Activated T-helper 2 cell treated with anti-CD3 and anti-CD28 coated beads, Interferon-gamma antibody, Interleukin-2, Interleukin-4, amounts not matched to agents 10 μg/mL and 5 μg/mL and 100 μg/mL, durations not matched to agents 14 hours and 24 hours and 36 hours (primary cell): ENCODE measurements around the gene AEBP1. TPM values are rescaled to one million over a fixed set of nuclear protein-coding genes. Genes with fewer than 3 reads are reported as not detected.

Source experiments
- DNase-seq: peaks from one replicate; pipeline ENCODE4 v3.0.0; 2021; ENCODE audit warnings: low spot score
- H3K27ac Mint-ChIP-seq: one replicate; pipeline ENCODE4 v1.8.0; 2021; ENCODE audit warnings: mixed read lengths
- H3K27me3 Mint-ChIP-seq: one replicate; pipeline ENCODE4 v1.8.0; 2021; ENCODE audit warnings: low read depth, mixed read lengths
- H3K36me3 Mint-ChIP-seq: one replicate; pipeline ENCODE4 v1.8.0; 2021; ENCODE audit warnings: low read depth, mixed read lengths
- H3K4me1 Mint-ChIP-seq: one replicate; pipeline ENCODE4 v1.8.0; 2021; ENCODE audit warnings: low read depth, mixed read lengths
- H3K4me3 Mint-ChIP-seq: one replicate; pipeline ENCODE4 v1.8.0; 2021; ENCODE audit warnings: low read depth, mild to moderate bottlenecking, moderate library complexity, mixed read lengths
- H3K9me3 Mint-ChIP-seq: one replicate; pipeline ENCODE4 v1.8.0; 2021; ENCODE audit warnings: mixed read lengths
- intact Hi-C: fragments of 100-400 bp; cut with micrococcal nuclease; formaldehyde crosslinking; loops from one replicate; pipeline ENCODE4 v1.15.1; 2023
- total RNA-seq: library from RNA; stranded (reverse); gene quantifications from 2 replicates; pipeline ENCODE4 v1.2.3, GENCODE V29; 2022

The AEBP1 gene
- total RNA-seq, 1 donor from 2014 or later: 38.7 TPM

DNA sequence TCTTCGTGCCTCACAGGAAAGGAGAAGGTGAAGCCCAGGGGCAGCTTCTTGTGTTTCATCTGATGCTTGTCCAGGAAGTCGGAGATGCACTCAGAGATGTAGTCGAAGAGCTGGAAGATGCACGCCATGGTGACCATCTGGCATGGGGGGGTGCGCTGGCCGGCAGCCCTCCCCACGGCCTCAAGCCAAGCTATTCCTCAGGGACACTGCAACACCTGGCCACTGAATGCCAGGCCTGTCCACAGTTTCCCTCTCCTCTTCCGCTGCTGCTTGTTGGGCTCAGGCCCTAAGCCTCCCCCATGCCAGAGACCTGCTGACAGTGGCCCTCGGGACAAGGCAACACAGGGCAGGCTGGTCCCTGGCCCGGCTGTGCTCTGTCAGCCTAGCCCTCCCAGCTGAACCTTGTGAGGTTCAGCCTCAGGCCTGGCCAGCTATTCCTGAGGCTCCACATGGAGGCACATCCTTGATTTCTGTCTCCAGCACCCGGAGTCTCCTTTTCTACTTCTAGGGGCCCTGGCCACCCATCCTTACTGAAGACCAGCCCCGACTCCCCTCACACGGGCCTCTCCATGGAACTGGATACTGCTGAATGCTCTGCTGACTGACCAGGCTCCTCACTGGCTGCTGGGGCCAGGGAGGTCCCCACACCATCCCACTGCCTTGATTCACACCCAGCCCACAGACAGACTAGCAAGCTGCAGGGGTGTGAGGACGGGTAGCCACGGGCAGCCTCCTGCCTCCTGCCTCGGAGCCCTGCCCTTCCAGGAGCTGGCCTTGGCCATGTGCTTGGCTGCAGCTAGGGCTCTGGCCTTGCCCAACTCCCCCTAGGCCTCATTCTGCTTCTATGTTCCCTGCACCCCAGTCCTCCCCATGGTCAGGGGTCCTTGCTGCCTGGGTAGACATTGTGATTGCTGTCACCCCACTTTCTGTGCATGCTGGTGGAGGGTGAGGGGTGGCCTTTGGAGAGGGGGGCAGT is 47.1 kb downstream of the AEBP1 start:
- Mint-ChIP-seq H3K27me3 (peaks cover 2% of the 10 kb centered on the region), H3K36me3 (no peaks in the 10 kb centered on the region), H3K9me3 (no peaks in the 10 kb centered on the region), H3K27ac (no peak overlapping the region), H3K4me3 (no peak overlapping the region), H3K4me1 (no peaks in the 10 kb centered on the region)
- intact Hi-C loops: no loop called here
- no peak for DNase-seq

DNA sequence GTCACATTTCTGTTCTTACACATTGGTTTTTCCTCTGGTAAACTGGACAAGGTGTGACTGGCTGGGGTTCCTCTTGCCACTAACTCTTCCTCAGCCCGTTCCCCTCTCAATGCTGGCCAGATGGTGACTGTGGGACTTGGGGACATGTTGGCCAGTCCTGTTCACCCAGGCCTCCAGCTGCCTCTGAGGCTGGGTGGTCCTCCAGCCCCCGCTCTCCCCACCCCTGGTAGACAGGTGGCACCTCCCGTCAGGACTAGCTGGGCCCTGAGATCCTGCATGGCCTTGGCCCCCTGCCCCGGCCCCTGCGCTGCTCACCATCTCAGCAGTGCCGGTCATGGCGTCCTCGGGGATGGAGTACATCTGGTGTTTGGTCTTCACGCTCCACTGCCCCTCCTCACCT is 47.8 kb downstream of the AEBP1 start:
- DNase-seq: no peak
- intact Hi-C loops: no loop called here
- no peak overlapping the region for H3K27ac Mint-ChIP-seq
- no peaks in the 10 kb centered on the region for H3K4me1 Mint-ChIP-seq
- no peaks in the 10 kb centered on the region for H3K36me3 Mint-ChIP-seq
- peaks cover 2% of the 10 kb centered on the region for H3K27me3 Mint-ChIP-seq
- no peaks in the 10 kb centered on the region for H3K9me3 Mint-ChIP-seq
- no peak overlapping the region for H3K4me3 Mint-ChIP-seq

DNA sequence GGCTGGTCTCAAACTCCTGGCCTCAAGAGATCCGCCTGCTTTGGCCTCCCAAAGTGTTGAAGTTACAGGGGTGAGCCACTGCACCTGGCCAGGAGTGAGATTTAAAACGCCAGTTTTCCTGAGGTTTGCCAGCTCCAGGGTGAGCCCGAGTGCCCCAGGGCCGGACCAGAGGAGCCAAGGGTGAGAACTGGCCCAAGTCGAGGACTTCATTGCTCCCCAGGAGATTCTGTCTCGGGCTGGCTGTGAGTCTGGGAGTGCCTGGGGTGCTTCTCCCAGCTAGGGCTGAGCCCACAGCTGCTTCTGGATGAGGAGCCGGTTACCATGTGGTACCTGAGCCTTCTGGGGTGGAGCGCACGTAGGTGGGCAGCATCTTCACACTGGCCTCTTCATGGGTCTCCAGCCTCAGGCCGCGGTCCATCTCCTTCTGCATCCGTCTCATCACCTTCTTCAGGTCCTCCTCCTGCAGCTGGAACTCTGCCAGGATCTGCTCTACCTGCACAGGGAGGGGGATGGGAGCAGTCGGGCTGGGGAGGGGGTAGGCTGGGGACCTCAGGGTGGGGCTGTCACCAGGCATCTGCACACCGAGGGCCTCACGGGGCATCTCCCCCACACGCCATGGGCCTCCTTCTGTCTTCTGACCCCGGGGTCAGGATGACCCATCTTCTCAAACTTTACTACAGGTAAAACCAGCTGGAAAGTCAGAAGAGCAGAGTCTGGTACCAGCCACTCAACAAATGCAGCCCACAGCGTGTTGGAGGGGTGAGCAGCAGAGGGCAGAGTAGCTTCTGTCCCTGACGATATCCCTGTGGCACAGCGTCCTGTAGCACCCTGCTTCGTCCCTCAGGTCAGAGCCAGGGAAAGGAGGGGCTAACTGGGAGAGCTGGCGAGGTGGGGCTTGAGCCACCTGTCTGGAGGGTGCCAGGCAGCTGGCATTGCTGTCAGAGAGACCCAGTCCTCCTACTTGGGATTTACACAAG is 49.1 kb downstream of the AEBP1 start:
- Mint-ChIP-seq H3K27ac (no peak overlapping the region), H3K27me3 (no peaks in the 10 kb centered on the region), H3K4me1 (no peaks in the 10 kb centered on the region), H3K4me3 (no peak overlapping the region), H3K36me3 (no peaks in the 10 kb centered on the region), H3K9me3 (no peaks in the 10 kb centered on the region)
- intact Hi-C loops: no loop called here
- no peak for DNase-seq

- Mint-ChIP-seq H3K9me3 (no peaks in the 10 kb centered on the region), H3K27me3 (no peaks in the 10 kb centered on the region), H3K36me3 (no peaks in the 10 kb centered on the region), H3K27ac (no peak overlapping the region), H3K4me1 (no peaks in the 10 kb centered on the region), H3K4me3 (no peak overlapping the region)
- intact Hi-C loops: no loop called here
- DNase-seq: no peak
Observed at GRCh38 chr7:44153948-44154335, 49.8 kb downstream of the AEBP1 start.

DNA sequence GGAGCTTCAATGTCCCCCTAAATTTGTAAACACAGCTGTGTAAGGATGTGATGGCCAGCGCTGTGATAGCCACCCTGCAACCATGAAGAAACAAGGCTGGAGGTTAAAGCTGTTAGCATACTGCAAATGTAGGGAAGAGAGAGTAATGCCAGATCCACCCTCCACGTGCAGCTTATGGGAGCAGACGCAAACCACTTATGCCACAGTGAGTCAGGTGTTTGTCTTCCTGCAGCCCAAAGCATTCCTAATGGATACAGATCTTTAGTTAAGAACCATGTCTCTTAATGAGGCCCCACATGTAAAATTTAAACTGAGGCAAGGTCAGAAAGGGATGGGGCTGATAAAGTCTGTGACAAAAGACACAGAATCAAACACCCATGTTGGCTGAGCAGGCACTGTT is 50.6 kb downstream of the AEBP1 start:
- intact Hi-C loops: no loop called here
- DNase-seq: no peak
- H3K4me1 Mint-ChIP-seq: no peaks in the 10 kb centered on the region

GRCh38 chr7:44155191-44156185 is 51.3 kb downstream of the AEBP1 start:
- H3K27ac Mint-ChIP-seq: no peak overlapping the region
- H3K9me3 Mint-ChIP-seq: no peaks in the 10 kb centered on the region
- no peak for DNase-seq
- intact Hi-C loops: no loop called here
- H3K4me1 Mint-ChIP-seq: no peaks in the 10 kb centered on the region
- H3K27me3 Mint-ChIP-seq: no peaks in the 10 kb centered on the region
- H3K36me3 Mint-ChIP-seq: no peaks in the 10 kb centered on the region
- H3K4me3 Mint-ChIP-seq: no peak overlapping the region

More for the DNA sequence above, 50.6 kb downstream of the AEBP1 start:
- Mint-ChIP-seq H3K36me3 (no peaks in the 10 kb centered on the region), H3K4me3 (no peak overlapping the region), H3K27me3 (no peaks in the 10 kb centered on the region), H3K9me3 (no peaks in the 10 kb centered on the region), H3K27ac (no peak overlapping the region)

- Mint-ChIP-seq H3K36me3 (no peaks in the 10 kb centered on the region), H3K27me3 (no peaks in the 10 kb centered on the region)
- intact Hi-C loops: no loop called here
Observed at GRCh38 chr7:44156453-44157010, 52.4 kb downstream of the AEBP1 start.

GRCh38 chr7:44157116-44158080 is 53.3 kb downstream of the AEBP1 start:
- Mint-ChIP-seq H3K9me3 (no peaks in the 10 kb centered on the region), H3K4me1 (no peaks in the 10 kb centered on the region), H3K27ac (no peak overlapping the region)

More at GRCh38 chr7:44156453-44157010, 52.4 kb downstream of the AEBP1 start:
- H3K4me3 Mint-ChIP-seq: no peak overlapping the region
- H3K9me3 Mint-ChIP-seq: no peaks in the 10 kb centered on the region
- no peak overlapping the region for H3K27ac Mint-ChIP-seq
- DNase-seq: no peak
- no peaks in the 10 kb centered on the region for H3K4me1 Mint-ChIP-seq

GRCh38 chr7:44158096-44158872 is 54.1 kb downstream of the AEBP1 start:
- Mint-ChIP-seq H3K27me3 (peaks cover 3% of the 10 kb centered on the region), H3K9me3 (no peaks in the 10 kb centered on the region), H3K4me3 (no peak overlapping the region), H3K36me3 (no peaks in the 10 kb centered on the region), H3K27ac (no peak overlapping the region), H3K4me1 (no peaks in the 10 kb centered on the region)
- DNase-seq: no peak
- intact Hi-C loops: no loop called here

More at GRCh38 chr7:44157116-44158080, 53.3 kb downstream of the AEBP1 start:
- H3K4me3 Mint-ChIP-seq: no peak overlapping the region
- H3K27me3 Mint-ChIP-seq: no peaks in the 10 kb centered on the region
- no peak for DNase-seq
- H3K36me3 Mint-ChIP-seq: no peaks in the 10 kb centered on the region
- intact Hi-C loops: no loop called here

DNA sequence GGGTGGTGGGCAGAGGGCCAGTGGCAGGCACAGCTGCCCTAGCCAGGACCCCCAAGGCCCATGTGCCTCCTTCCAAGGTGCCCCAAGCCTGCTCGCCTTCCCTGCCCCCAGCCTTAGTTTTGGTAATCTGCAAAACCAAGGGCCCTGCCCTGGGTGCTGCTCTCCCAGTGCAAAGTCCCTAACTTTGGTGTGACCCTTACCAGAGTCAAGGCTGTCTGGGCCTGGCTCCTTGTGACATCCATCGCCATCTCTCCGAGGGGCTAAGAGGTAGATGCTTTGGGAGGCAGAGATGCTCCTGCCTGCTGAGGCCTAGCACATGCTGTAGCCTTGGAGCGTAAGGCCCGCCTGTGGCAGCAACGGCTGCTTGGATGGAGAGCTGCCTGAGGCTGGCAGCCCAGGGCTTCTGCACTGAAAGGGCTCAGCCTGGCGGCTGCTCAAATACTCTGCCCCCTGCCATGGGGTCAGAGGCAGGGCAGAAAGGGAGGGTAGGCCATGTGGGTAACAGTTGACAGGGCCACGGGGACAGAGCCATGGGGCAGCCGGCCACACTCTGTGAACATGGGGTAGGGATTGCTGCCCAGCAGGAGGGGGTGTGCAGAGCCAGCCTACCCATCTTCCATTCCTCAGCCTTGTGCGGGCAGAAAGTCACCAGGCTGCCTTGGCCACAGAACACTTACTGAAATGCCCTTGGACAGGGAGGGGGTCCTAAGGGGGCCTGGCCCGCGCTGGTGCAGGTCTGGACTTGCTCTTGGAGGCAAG is 54.9 kb downstream of the AEBP1 start:
- no peaks in the 10 kb centered on the region for H3K4me1 Mint-ChIP-seq
- H3K27ac Mint-ChIP-seq: no peak overlapping the region

More for the DNA sequence above, 54.9 kb downstream of the AEBP1 start:
- Mint-ChIP-seq H3K36me3 (no peaks in the 10 kb centered on the region), H3K9me3 (no peaks in the 10 kb centered on the region), H3K27me3 (peaks cover 7% of the 10 kb centered on the region), H3K4me3 (no peak overlapping the region)
- intact Hi-C loops: no loop called here
- no peak for DNase-seq
